DOHH2 (cell line): ENCODE data around the gene PNP.

Experiments used
- H3F3A ChIP-seq: fragments of 200-600 bp; sonication (generic), shearing (Covaris generic); 2 replicates; pipeline ENCODE4 v1.6.0; 2016; ENCODE audit warnings: antibody characterized with exemption, mild to moderate bottlenecking; ENCODE audit not compliant: control insufficient read depth, insufficient read depth
- H3K27ac ChIP-seq: fragments of 200-600 bp; sonication (generic); 2 replicates; pipeline ENCODE4 v1.5.1; 2014; ENCODE audit warnings: low read depth, mild to moderate bottlenecking, low read length, moderate library complexity
- H3K27me3 ChIP-seq: fragments of 200-600 bp; sonication (generic); 2 replicates; pipeline ENCODE4 v1.6.1; 2014; ENCODE audit warnings: mild to moderate bottlenecking, low read length, mixed read lengths; ENCODE audit not compliant: control insufficient read depth
- H3K36me3 ChIP-seq: fragments of 200-600 bp; sonication (generic); 2 replicates; pipeline ENCODE4 v1.6.1; 2014; ENCODE audit warnings: mild to moderate bottlenecking, low read length, moderate library complexity, mixed read lengths; ENCODE audit not compliant: control insufficient read depth
- H3K4me1 ChIP-seq: fragments of 200-600 bp; sonication (generic); 2 replicates; pipeline ENCODE4 v1.6.1; 2014; ENCODE audit warnings: mild to moderate bottlenecking, low read length, mixed read lengths; ENCODE audit not compliant: control insufficient read depth
- H3K4me2 ChIP-seq: fragments of 200-600 bp; sonication (generic); 2 replicates; pipeline ENCODE4 v1.6.0; 2014; ENCODE audit warnings: mild to moderate bottlenecking, low read length, moderate library complexity
- H3K4me3 ChIP-seq: fragments of 200-600 bp; sonication (generic); 2 replicates; pipeline ENCODE4 v1.5.1; 2014; ENCODE audit warnings: mild to moderate bottlenecking, low read length, mixed read lengths
- H3K79me2 ChIP-seq: fragments of 200-600 bp; sonication (generic); 2 replicates; pipeline ENCODE4 v1.6.1; 2014; ENCODE audit warnings: mild to moderate bottlenecking, low read length, mixed read lengths; ENCODE audit not compliant: control insufficient read depth
- H3K9me2 ChIP-seq: fragments of 200-600 bp; sonication (generic); replicated peaks from 2 replicates; pipeline ENCODE4 v1.6.1; 2014; ENCODE audit warnings: mild to moderate bottlenecking, low read length, mixed read lengths; ENCODE audit not compliant: control insufficient read depth
- H3K9me3 ChIP-seq: fragments of 200-600 bp; sonication (generic); 2 replicates; pipeline ENCODE4 v1.6.1; 2014; ENCODE audit warnings: antibody characterized with exemption, low read length, mixed read lengths; ENCODE audit not compliant: control insufficient read depth, insufficient read depth
- H4K20me1 ChIP-seq: fragments of 200-600 bp; sonication (generic); 2 replicates; pipeline ENCODE4 v1.6.0; 2014; ENCODE audit warnings: low read depth, mild to moderate bottlenecking, antibody characterized with exemption, low read length, moderate library complexity; ENCODE audit not compliant: control insufficient read depth, insufficient read depth
- EZH2phosphoT487 ChIP-seq: fragments of 200-600 bp; sonication (generic); IDR thresholded peaks from 2 replicates; pipeline ENCODE4 v1.6.1; 2017; ENCODE audit warnings: borderline replicate concordance, mild to moderate bottlenecking, antibody characterized with exemption, low read length, moderate library complexity, mixed read lengths
- TF ChIP-seq, protein P1 (sequence below): fragments of 200-600 bp; sonication (generic); IDR thresholded peaks from one replicate; pipeline ENCODE4 v1.5.1; 2014; ENCODE audit warnings: antibody characterized with exemption, mild to moderate bottlenecking, low read depth, low read length; ENCODE audit not compliant: poor library complexity, severe bottlenecking

The PNP gene

DNA sequence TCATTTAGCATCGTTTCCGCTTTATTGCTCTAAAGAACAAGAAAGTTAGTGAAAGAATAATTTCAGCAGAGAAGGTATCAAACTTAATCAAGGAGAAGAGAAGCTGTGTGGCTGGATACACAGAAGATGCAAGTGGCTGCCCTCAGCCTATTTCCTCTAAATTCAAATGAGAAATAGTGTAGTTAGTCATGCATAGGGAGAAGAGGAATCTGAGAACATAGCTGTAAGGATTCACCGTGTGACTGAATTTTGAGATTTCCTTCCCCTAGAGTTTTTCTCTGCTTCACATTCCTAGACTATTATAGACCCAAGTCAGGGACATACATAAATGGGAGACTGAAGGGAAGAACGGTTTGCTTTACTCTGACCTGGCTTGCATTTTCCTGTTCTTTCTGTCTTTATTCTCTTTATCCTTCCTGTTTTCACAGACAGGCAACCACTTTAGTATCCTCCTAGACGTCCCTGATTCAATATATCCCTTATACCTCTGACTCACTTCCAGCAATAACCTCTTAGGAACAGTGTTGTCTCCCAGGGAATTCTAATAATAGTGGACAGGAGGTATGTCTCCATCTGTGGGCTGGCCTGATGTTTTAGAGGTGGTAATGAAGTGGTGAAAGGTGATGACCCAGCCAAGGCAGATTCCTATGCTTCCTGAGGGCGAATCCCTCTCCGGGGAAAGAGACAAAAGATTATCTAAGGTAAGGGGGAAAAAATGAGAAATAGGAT is 43.1 kb downstream of the PNP start:
- no peaks in the 10 kb centered on the region for H3K36me3 ChIP-seq
- no peaks in the 10 kb centered on the region for H3K9me2 ChIP-seq
- H3K79me2 ChIP-seq: no peaks in the 10 kb centered on the region
- H3K27me3 ChIP-seq: peaks cover 20% of the 10 kb centered on the region
- peak overlapping the region; percentile 12 for H3K4me2 ChIP-seq
- no peak overlapping the region for H3K4me3 ChIP-seq
- H3K9me3 ChIP-seq: no peaks in the 10 kb centered on the region
- no peaks in the 10 kb centered on the region for H4K20me1 ChIP-seq
- no peak overlapping the region for H3K27ac ChIP-seq
- TF ChIP-seq EZH2phosphoT487: no peak
- TF ChIP-seq, protein P1, sequence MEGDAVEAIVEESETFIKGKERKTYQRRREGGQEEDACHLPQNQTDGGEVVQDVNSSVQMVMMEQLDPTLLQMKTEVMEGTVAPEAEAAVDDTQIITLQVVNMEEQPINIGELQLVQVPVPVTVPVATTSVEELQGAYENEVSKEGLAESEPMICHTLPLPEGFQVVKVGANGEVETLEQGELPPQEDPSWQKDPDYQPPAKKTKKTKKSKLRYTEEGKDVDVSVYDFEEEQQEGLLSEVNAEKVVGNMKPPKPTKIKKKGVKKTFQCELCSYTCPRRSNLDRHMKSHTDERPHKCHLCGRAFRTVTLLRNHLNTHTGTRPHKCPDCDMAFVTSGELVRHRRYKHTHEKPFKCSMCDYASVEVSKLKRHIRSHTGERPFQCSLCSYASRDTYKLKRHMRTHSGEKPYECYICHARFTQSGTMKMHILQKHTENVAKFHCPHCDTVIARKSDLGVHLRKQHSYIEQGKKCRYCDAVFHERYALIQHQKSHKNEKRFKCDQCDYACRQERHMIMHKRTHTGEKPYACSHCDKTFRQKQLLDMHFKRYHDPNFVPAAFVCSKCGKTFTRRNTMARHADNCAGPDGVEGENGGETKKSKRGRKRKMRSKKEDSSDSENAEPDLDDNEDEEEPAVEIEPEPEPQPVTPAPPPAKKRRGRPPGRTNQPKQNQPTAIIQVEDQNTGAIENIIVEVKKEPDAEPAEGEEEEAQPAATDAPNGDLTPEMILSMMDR: no peak
- no peaks in the 10 kb centered on the region for H3F3A ChIP-seq
- peaks cover 11% of the 10 kb centered on the region for H3K4me1 ChIP-seq

- TF ChIP-seq EZH2phosphoT487: no peak
- Histone ChIP-seq H3K9me2 (no peaks in the 10 kb centered on the region), H4K20me1 (no peaks in the 10 kb centered on the region), H3K9me3 (no peaks in the 10 kb centered on the region), H3K4me3 (no peak overlapping the region), H3F3A (no peaks in the 10 kb centered on the region), H3K4me2 (no peak overlapping the region), H3K27me3 (peaks cover 8% of the 10 kb centered on the region; the same call in 1 of the 2 replicates), H3K79me2 (no peaks in the 10 kb centered on the region), H3K27ac (no peak overlapping the region), H3K36me3 (no peaks in the 10 kb centered on the region), H3K4me1 (peaks cover 11% of the 10 kb centered on the region)
Observed at GRCh38 chr14:20515846-20516245, 46.6 kb downstream of the PNP start.

- Histone ChIP-seq H3K9me3 (no peaks in the 10 kb centered on the region), H3K79me2 (no peaks in the 10 kb centered on the region), H4K20me1 (no peaks in the 10 kb centered on the region), H3K27me3 (peaks cover under 1% of the 10 kb centered on the region; the same call in 1 of the 2 replicates), H3F3A (no peaks in the 10 kb centered on the region), H3K27ac (no peak overlapping the region), H3K4me2 (no peak overlapping the region), H3K4me1 (peaks cover 7% of the 10 kb centered on the region), H3K36me3 (no peaks in the 10 kb centered on the region), H3K4me3 (no peak overlapping the region), H3K9me2 (no peaks in the 10 kb centered on the region)
- TF ChIP-seq, protein P1: no peak
- TF ChIP-seq EZH2phosphoT487: no peak
Observed at GRCh38 chr14:20516921-20517320, 47.7 kb downstream of the PNP start.

DNA sequence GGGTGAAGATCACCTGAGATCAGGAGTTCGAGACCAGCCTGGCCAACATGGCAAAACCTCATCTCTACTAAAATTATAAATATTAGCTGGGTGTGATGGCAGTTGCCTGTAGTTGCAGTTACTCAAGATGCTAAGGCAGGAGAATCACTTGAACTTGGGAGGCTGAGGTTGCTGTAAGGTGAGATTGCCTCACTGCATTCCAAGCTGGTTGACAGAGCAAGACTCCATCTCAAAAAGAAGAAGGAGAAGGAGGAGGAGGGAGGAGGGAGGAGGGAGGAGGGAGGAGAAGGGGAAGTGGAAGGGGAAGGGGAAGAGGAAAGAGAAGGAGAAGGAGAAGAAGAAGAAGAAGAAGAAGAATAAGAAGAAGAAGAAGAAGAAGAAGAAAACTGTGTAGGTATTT is 53.1 kb downstream of the PNP start:
- no peak overlapping the region for H3K27ac ChIP-seq
- TF ChIP-seq EZH2phosphoT487: no peak
- TF ChIP-seq, protein P1: no peak
- H3K4me2 ChIP-seq: no peak overlapping the region
- no peaks in the 10 kb centered on the region for H3K4me1 ChIP-seq
- H3K4me3 ChIP-seq: no peak overlapping the region
- H3K36me3 ChIP-seq: no peaks in the 10 kb centered on the region
- no peaks in the 10 kb centered on the region for H4K20me1 ChIP-seq
- no peaks in the 10 kb centered on the region for H3F3A ChIP-seq
- H3K9me2 ChIP-seq: no peaks in the 10 kb centered on the region
- peaks cover 4% of the 10 kb centered on the region for H3K27me3 ChIP-seq
- H3K79me2 ChIP-seq: no peaks in the 10 kb centered on the region
- no peaks in the 10 kb centered on the region for H3K9me3 ChIP-seq
